GM12878 (cell line): ENCODE measurements around the gene HM13. TPM values are rescaled to one million over a fixed set of nuclear protein-coding genes. Genes with fewer than 3 reads are reported as not detected.
"Not testable (repeated sequence)": the region's sequence is repeated elsewhere in the genome, so short reads cannot be mapped to it uniquely, and the experiment has no call there.

Experiments used
- ATAC-seq: fragments of 200-7000 bp; cut with Tn5 transposase; 3 replicates; pipeline ENCODE4 v1.9.1; 2020; ENCODE audit warnings: mild to moderate bottlenecking, moderate library complexity
- BruUV-seq: library from RNA; stranded (reverse); fragments of 400-500 nt; replicated peaks from 2 replicates; lab custom pipeline; 2021; lab: Mats Ljungman, UMichigan
- CTCF ChIA-PET: fragments of 300-600 bp; sonication (Branson Sonifier 250); formaldehyde crosslinking; extraction: SDS; loops from one replicate; lab custom pipeline; 2021; ENCODE audit warnings: inconsistent platforms; lab: Yijun Ruan, JAX
- POLR2A ChIA-PET: fragments of 350-600 bp; formaldehyde crosslinking; extraction: SDS; loops from one replicate; lab custom pipeline; 2021; ENCODE audit warnings: inconsistent platforms; lab: Charles Lee
- RAD21 ChIA-PET: fragments of 300-600 bp; sonication (Branson Sonifier 250); formaldehyde crosslinking; loops from one replicate; lab custom pipeline; 2023; ENCODE audit warnings: antibody characterized with exemption; ENCODE audit not compliant: unreplicated experiment; lab: Charles Lee
- SMC1A ChIA-PET: fragments of 300-600 bp; sonication (Branson Sonifier 250); formaldehyde crosslinking; loops from one replicate; lab custom pipeline; 2023; ENCODE audit not compliant: unreplicated experiment, uncharacterized antibody; lab: Charles Lee
- DNase-seq: peaks from one replicate; pipeline ENCODE4 v3.0.0-alpha.2; 2011; ENCODE audit warnings: low read depth, low spot score
- FAIRE-seq: peaks from 3 replicates; lab custom pipeline; 2011; peaks lifted over from hg19 to GRCh38; lab: Jason Lieb, UNC
- H2AFZ ChIP-seq: 2 replicates; pipeline ENCODE4 v1.6.0; 2011; ENCODE audit warnings: low read depth, low read length, control low read depth; ENCODE audit not compliant: control insufficient read depth
- H3K27ac ChIP-seq: 2 replicates; pipeline ENCODE4 v1.5.1; 2011; ENCODE audit warnings: control low read depth; ENCODE audit not compliant: control insufficient read depth, insufficient read depth
- H3K27me3 ChIP-seq, 2 experiments: replicated peaks in 1 of 2; 2 replicates each; pipeline versions ENCODE4 v1.6.0 to v1.6.1; 2011; ENCODE audit warnings: low read length in 1 of 2; ENCODE audit not compliant: control insufficient read depth in 2 of 2, insufficient read depth in 2 of 2
- H3K36me3 ChIP-seq, 2 experiments: 2 replicates each; pipeline ENCODE4 v1.5.1; 2011; ENCODE audit warnings: low read length in 1 of 2; ENCODE audit not compliant: control insufficient read depth in 2 of 2, insufficient read depth in 2 of 2
- H3K4me1 ChIP-seq: 2 replicates; pipeline ENCODE4 v1.6.1; 2011; ENCODE audit warnings: mild to moderate bottlenecking, low read length, moderate library complexity, mixed read lengths; ENCODE audit not compliant: control insufficient read depth, insufficient read depth
- H3K4me2 ChIP-seq: 2 replicates; pipeline ENCODE4 v1.6.0; 2011; ENCODE audit warnings: control low read depth; ENCODE audit not compliant: control insufficient read depth, insufficient read depth
- H3K4me3 ChIP-seq: fragments of 200-600 bp; sonication (generic); 2 replicates; pipeline ENCODE4 v1.5.1; 2016
- H3K79me2 ChIP-seq: 2 replicates; pipeline ENCODE4 v1.6.0; 2011; ENCODE audit warnings: low read length; ENCODE audit not compliant: control insufficient read depth, insufficient read depth
- H3K9ac ChIP-seq: 2 replicates; pipeline ENCODE4 v1.8.0; 2011; ENCODE audit warnings: low read length, control low read depth, mixed read lengths; ENCODE audit not compliant: control insufficient read depth, insufficient read depth
- H3K9me3 ChIP-seq: replicated peaks from 3 replicates; pipeline ENCODE4 v1.5.1; 2011; ENCODE audit warnings: mild to moderate bottlenecking, low read length; ENCODE audit not compliant: control insufficient read depth, insufficient read depth
- H4K20me1 ChIP-seq: 2 replicates; pipeline ENCODE4 v1.6.0; 2011; ENCODE audit not compliant: control insufficient read depth, insufficient read depth
- ASH2L ChIP-seq: fragments of 300-600, 200-600 bp; sonication (generic); IDR thresholded peaks from 2 replicates; pipeline ENCODE4 v1.6.1; 2017; ENCODE audit warnings: low read depth, mild to moderate bottlenecking, borderline replicate concordance
- BHLHE40 ChIP-seq, 2 experiments: fragments of 450-650 bp in 1 of 2; IDR thresholded peaks; 2 replicates each; pipeline ENCODE4 v1.6.1; 2011 to 2017; ENCODE audit warnings: low read depth in 2 of 2, borderline replicate concordance in 1 of 2, improper control_type of control experiment in 1 of 2, low read length in 1 of 2, mild to moderate bottlenecking in 1 of 2
- E2F4 ChIP-seq: IDR thresholded peaks from 2 replicates; pipeline ENCODE4 v1.6.1; 2012; ENCODE audit warnings: low read depth, low read length, improper control_type of control experiment
- IRF5 ChIP-seq: fragments of 450-650 bp; IDR thresholded peaks from 2 replicates; pipeline ENCODE4 v1.6.1; 2017; ENCODE audit warnings: borderline replicate concordance
- KLF5 ChIP-seq: fragments of 450-650 bp; IDR thresholded peaks from 2 replicates; pipeline ENCODE4 v1.6.1; 2014; ENCODE audit warnings: mild to moderate bottlenecking; ENCODE audit not compliant: partially characterized antibody
- MYB ChIP-seq: fragments of 150-350 bp; IDR thresholded peaks from 2 replicates; pipeline ENCODE4 v1.6.1; 2014; ENCODE audit warnings: mild to moderate bottlenecking, low read depth, low read length, borderline replicate concordance
- SREBF2 ChIP-seq: IDR thresholded peaks from 2 replicates; pipeline ENCODE4 v1.6.1; 2012; ENCODE audit warnings: mild to moderate bottlenecking, low read length
- STAT1 ChIP-seq: fragments of 450-650 bp; conservative IDR thresholded peaks from 2 replicates; pipeline ENCODE4 v1.6.1; 2014; ENCODE audit warnings: antibody characterized with exemption, mild to moderate bottlenecking
- YY1 ChIP-seq: IDR thresholded peaks from 2 replicates; pipeline ENCODE4 v1.6.1; 2011; ENCODE audit warnings: low read depth, mild to moderate bottlenecking, low read length
- WGBS: methylation state at CpG from one replicate; pipeline ENCODE4 v1.1.6; 2016; ENCODE audit warnings: low lambda C conversion rate; ENCODE audit not compliant: insufficient replicate concordance, insufficient coverage; ENCODE audit errors: missing lambda C conversion rate; 5-methylcytosine and 5-hydroxymethylcytosine counted together
- in situ Hi-C: fragments of 300-500 bp; cut with MboI; formaldehyde crosslinking; loops from 9 replicates; pipeline ENCODE4 v1.14.3; 2018; ENCODE audit warnings: mixed read lengths
- intact Hi-C: fragments of 100-400 bp; cut with micrococcal nuclease; formaldehyde crosslinking; loops from one replicate; pipeline ENCODE4 v1.14.2; 2022; ENCODE audit not compliant: unreplicated experiment
- polyA plus RNA-seq, 11 experiments: library from polyadenylated mRNA; depleted of rRNA in 4 of 11; unstranded in 6 of 11; stranded (reverse) in 5 of 11; fragments of >200 nt; fragmentation: Nextera tagmentation in 4 of 11; fragmentation: Illumina TruSeq in 1 of 11; extraction: Ambion mirVana in 4 of 11; extraction: Trizol in 1 of 11; gene quantifications; 1 replicate in 1 of 11; 2 replicates in 10 of 11; pipeline versions ENCODE4 v1.2.1 to v1.2.3, GENCODE V29; 2011 to 2016; ENCODE audit warnings: inconsistent platforms in 2 of 11, missing spikeins in 2 of 11, low read depth in 1 of 11
- total RNA-seq, 4 experiments: library from RNA; depleted of rRNA in 3 of 4; stranded (reverse); fragments of >200 nt in 3 of 4; fragmentation: Illumina TruSeq in 1 of 4; extraction: Trizol in 1 of 4; gene quantifications; 2 replicates each; pipeline versions ENCODE4 v1.2.1 to v1.2.3, GENCODE V29; 2013 to 2021

The HM13 gene
- total and polyA plus RNA-seq, 10 of the 15 experiments (the other 5 are each of a cell fraction or from before 2014, with no cell fraction given): 4.8 to 185 (median 81.7) TPM

GRCh38 chr20:31595654-31596411 is 81.6 kb downstream of the HM13 start (continued):
- no peak for TF ChIP-seq SREBF2
- TF ChIP-seq, all 136 proteins: peak for 1

- intact Hi-C loops, ATAC-seq, H3K27me3 ChIP-seq, H3K9me3 ChIP-seq, FAIRE-seq, H4K20me1 ChIP-seq, H2AFZ ChIP-seq, DNase-seq, H3K4me2 ChIP-seq, H3K9ac ChIP-seq, H3K4me3 ChIP-seq, H3K4me1 ChIP-seq, H3K79me2 ChIP-seq, in situ Hi-C loops, POLR2A ChIA-PET, H3K27ac ChIP-seq, H3K36me3 ChIP-seq, BruUV-seq: not testable (repeated sequence)
- ChIA-PET RAD21 (interaction anchor here (1.2 to 2.0 kb wide), 2 partner anchors 17 to 24 kb away, joined by 5 to 6 read pairs; no protein-coding TSS in a partner anchor), CTCF (interaction anchor here (0.7 to 1.1 kb wide), 2 partner anchors 8 to 16 kb away, joined by 3 to 4 read pairs; no protein-coding TSS in a partner anchor), SMC1A (interaction anchor here (1.1 kb wide), 1 partner anchor 16 kb away, joined by 4 read pairs; no protein-coding TSS in a partner anchor)
- WGBS: 43% methylated on average over 3 of the region's 4 CpGs
Measured at GRCh38 chr20:31596412-31596715, 82.1 kb downstream of the HM13 start.

- in situ Hi-C loops (no loop called here), intact Hi-C loops (no loop called here)
- no peaks in the 10 kb centered on the region for H4K20me1 ChIP-seq
- H2AFZ ChIP-seq: no peak overlapping the region
- ChIA-PET POLR2A (no interaction called here), SMC1A (interaction anchor here (0.9 to 1.1 kb wide), 2 partner anchors 15 to 30 kb away, joined by 3 to 4 read pairs; no protein-coding TSS in a partner anchor), CTCF (interaction anchor here (1.0 to 1.5 kb wide), 2 partner anchors 16 to 127 kb away, joined by 3 to 5 read pairs; no protein-coding TSS in a partner anchor), RAD21 (interaction anchor here (2.0 kb wide), 1 partner anchor 24 kb away, joined by 5 read pairs; no protein-coding TSS in a partner anchor)
- H3K4me3 ChIP-seq: no peak overlapping the region
- no peak for ATAC-seq
- no peaks in the 10 kb centered on the region for H3K27me3 ChIP-seq
- H3K4me2 ChIP-seq: no peak overlapping the region
- no peak for FAIRE-seq
- H3K36me3 ChIP-seq: no peaks in the 10 kb centered on the region
- H3K9me3 ChIP-seq: no peaks in the 10 kb centered on the region
- no peak overlapping the region for H3K27ac ChIP-seq
- H3K4me1 ChIP-seq: peaks cover 6% of the 10 kb centered on the region
- 46% methylated on average over 4 of the region's 4 CpGs for WGBS
- H3K79me2 ChIP-seq: no peaks in the 10 kb centered on the region
- no TSS peak for BruUV-seq
- H3K9ac ChIP-seq: no peak overlapping the region
- DNase-seq: no peak
- TF ChIP-seq BHLHE40 (IDR thresholded peaks at IDR 0.05; ENCODE audit: borderline replicate concordance in 1 of 2, low read depth in 2 of 2, low read length in 1 of 2) (no peak), ASH2L (no peak), YY1 (no peak), KLF5 (no peak), STAT1 (no peak), IRF5 (no peak), E2F4 (no peak), MYB (no peak)
Measured at GRCh38 chr20:31596831-31597480, 82.7 kb downstream of the HM13 start.
